HG03439 (cell line): Measurements from ENCODE around the gene ABCB1.

Experiments used
- ATAC-seq: cut with Tn5 transposase; IDR thresholded peaks from one replicate; pipeline ENCODE4 v1.9.1; 2021; ENCODE audit warnings: mild to moderate bottlenecking, moderate library complexity; ENCODE audit not compliant: unreplicated experiment

Gene ABCB1

DNA sequence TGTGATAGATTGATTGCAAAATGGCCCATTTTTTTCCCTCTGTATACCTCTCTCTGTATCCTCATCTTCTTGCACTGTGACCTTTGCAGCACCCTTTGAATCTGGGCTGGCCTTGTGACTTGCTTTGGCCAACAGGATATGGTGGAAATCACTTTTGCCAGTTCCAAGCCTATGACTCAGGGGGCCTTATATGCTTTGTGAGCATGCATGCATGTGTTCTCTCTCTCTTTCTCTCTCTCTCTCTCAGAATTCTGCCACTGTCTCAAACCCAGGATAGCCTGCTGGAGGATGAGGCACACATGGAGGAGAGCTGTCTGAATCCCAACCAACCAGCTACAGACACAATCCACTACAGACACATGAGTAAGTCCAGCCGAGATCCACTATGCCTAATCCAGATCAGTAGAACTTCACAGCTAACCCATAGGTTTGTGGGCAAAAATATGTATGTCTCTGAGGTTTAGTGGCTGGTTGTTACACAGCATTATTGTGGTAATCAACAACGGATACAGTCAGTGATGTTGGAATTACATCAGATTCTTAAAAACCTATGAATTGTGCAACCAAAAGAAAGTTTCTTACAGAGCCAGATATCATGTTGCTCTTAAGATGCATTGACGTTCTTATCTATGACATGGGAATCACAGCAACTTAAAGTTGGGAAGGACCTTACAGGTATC lies 83.4 kb downstream of the ABCB1 start:
- no peak for ATAC-seq

DNA sequence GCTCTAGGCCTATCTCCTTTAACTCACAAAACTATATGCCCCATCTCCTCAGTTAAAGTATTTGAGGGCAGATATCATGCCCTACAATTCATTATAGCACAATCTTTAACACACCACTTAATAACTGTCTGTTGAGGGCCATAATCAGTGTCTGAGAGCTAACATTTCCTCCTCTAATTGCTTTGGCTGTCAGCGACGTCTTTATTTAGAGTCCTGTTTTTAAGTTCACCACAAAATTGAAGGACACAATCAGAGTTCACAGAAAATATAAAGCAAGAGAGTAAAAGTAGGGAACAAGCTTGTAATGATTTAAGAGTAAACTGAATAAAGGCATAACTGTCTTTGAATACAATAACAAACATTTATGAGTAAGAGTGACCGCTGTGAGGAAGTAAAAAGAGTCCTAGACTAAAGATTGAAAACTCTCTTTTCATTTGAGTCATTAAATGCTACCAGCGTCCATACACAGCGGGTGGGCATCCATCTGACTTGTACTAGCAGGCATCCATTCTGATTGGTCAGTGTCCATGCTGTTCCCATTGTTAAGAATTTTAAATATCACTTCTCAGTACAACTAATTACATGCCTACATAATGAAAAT lies 86.8 kb downstream of the ABCB1 start:
- ATAC-seq: no peak

DNA sequence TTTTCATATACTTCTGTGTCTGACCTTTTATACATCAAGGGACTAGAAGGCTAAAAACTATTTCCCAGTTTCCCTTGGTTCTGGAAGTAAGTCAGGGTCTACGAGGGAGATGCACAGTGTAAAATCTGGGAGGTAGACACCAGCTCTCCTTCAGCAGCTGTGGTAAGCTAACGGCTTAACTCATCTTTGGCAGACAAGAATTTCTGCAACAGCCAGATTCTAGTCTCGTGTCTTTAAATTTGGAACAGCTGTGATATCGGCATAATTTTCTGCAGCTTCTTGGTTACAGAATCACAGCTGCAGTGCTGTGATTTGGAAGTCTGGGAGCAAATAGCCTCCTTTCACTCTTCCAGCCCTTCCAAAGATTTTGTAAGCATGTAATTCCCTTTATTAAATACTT lies 87.8 kb downstream of the ABCB1 start:
- no peak for ATAC-seq

DNA sequence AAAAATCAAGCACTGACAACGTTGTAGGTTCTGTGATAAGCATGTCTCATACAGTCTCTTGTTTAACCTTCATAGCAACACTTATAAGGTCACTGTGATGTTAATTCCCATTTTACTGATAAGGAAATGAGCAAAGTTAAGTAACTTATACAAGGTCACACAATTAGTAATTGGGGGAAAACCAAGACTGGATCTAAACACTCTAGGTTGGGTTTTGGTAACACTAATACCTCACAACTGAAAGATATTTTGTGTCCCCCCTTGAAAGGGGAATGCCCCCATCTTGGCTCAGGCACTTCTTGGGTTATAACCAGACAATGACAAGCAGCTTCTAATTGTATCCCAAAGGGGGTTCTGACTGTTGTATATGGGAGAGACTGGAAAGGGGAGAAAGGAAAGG lies 89.2 kb downstream of the ABCB1 start:
- ATAC-seq: no peak

DNA sequence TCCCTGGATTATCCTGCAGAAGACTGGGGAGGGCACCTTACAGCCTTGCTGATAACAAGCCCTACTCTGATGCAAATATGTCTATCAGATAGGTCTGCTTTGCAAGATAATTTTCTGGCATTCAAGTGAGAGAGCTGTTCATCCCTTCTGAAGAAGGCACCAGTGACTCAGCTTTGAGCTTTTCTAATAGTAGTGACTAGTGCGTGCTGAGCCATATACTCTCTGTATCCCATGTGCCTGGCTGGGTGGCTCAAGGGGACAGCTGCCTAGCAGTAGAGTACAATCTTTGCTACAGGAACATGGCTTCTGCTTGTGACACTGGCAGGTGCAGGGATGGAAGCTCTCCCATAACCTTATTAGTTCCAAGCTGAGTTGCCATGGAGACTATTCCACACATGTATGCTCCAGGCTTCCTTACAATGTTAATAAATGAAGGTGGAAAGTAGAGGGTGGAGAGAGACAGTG lies 90.2 kb downstream of the ABCB1 start:
- no peak for ATAC-seq

DNA sequence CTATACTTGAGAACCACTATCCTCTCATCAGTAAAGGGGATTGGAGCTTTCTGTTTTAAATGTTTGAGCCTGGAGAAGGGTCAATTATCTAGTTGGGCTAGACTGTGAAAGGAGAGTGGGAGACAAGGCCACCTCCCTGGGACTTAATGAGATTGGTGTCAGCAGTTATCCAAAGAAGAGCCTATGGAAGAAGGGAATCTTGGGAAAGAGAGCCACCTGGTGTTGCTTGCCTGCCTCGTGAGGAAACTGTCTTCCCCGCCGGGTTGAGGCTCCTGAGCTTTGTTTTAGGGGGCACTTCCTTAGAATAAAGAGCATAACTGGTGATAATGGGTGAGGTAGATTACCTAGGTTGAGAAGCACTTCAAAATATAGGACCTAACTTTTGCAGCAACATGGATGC lies 93.2 kb downstream of the ABCB1 start:
- no peak for ATAC-seq

DNA sequence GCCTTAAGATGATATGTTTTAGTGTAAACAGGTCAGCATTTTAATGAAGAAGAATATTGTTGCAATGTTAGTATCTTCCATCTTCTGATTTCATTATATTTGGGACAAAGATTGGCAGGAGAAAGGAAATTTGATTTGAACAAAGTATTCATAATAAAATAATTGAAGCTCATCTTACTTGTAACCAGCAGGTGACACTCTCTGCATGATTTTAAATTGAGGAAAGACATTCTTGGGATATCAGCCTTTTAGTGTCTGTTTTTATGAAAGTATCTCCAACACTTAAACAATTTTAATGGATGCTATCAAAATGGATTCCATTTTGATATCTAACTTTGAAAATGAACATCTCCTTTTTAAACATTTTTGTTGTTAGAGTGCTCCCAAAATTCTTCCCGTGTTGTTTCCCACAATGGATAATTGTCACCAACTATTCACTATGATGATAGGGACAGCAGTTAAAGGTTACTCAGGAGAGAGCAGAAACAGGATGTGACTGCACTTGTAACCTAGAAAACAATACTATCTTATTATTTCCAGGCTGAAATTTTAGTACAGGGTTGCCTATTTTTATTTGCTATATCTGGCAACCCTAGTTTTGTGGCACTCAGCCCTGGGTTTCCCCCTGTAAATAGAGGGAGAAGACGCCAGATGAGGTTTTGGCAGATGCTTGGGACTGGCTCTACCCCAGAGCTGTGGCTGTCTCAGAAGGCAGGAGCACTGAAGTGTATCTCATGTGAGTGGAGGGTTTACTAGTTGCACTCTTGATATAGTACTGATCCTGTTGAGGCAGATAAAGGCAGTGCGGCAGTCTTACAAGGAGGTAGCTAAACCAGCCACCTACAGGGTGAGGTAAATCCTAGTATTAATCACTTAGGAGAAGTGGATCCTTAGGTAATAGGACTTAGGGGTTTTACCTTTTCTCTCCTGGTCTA lies 94.2 kb downstream of the ABCB1 start:
- no peak for ATAC-seq

DNA sequence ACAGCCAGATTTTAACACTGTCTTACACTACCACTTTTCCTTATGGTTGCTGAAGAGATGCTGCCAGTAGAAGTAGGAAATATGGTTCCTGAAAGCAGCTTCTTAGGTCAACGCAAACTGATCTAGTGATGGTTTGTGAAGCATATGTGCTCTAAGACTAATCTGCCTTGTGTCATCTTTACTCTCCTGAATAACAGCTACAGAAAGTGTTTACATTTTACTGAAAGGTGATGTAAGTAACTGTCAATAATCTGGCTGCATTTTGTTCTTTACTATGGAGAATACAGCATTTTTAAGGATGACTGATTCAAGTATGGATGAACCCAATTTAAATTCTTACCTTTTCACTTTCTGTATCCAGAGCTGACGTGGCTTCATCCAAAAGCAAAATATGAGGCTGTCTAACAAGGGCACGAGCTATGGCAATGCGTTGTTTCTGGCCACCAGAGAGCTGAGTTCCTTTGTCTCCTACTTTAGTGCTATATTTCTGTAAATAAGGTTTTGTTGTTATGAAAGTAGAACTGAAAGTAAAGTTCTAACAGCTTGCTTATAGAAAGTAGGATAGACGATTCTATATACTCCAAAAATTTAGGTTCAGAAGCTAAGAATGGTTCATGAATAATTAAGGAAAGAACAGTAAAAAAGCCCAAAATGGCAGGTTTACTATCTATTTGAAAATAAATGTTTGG lies 95.0 kb downstream of the ABCB1 start:
- no peak for ATAC-seq

DNA sequence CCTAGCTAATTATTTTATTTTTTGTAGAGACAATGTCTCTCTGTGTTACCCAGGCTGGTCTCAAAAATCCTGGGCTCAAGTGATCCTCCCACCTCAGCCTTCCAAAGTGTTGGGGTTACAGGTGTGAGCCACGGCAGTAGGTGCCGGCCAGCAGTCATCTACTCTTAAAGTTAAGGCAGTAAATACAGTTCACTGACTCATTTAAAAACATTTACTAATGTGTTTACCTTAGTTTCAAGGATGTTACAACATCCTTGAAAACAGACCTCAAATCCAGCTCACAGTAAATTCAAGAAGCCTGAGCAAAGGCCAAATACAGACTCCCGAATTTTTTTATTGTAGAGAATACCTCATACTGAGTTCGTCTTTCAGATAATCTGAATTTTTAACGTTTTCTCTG lies 95.6 kb downstream of the ABCB1 start:
- no peak for ATAC-seq

DNA sequence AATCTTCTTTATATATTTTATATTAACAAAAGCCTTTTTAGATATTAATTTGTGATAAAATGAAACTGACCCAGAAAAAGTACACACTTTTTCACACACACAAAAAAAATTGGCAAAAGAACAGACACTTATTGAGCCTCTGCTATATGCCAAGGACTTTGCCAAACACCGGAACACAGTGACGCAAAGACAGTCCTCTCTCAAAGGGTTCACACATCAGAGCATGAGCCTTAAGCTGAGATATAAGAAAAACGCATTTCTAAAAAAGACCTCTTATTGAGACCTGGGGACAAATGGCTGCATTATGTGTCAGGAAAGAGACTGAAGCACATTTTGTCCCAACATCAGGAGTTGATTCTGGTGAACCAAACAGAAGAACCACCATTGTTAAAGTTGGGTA lies 101.2 kb downstream of the ABCB1 start:
- ATAC-seq: no peak

DNA sequence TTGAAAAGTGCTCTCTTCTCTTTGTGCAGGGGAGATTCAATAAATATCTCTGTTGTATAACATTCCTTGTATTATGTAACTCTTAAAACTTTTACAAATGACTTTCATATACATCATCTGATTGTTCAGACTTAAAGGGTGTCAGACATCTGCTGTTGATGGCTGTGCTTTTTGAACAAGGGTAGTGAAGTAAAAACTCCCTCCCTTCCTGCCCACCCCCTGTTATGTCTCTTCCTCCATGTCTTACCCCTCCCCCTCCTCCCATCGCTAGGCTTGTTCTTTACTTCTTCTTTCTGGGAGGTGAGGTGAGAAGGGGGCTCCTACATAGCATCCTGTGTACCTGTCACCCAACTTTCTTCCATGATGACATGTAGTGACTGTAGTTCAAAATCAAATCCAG lies 101.8 kb downstream of the ABCB1 start:
- no peak for ATAC-seq

DNA sequence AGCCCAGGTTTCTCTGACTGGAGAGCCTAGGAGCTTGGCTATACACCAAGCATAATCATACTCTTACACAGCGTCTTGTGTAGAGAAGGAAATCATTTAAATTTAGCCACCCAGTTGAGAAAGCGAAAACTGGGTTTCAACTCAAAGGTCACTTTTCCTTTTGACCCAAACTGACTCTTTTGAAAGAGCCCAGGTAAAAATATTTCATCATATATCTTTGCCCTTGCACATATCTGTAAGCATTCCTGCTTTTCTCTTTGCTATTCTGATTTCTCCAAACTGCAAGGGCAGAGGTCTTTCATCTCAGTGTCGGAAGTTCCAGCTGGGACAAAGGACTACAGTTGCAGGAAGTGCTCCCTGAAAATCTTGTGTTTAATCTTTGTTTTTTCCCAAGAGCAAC lies 103.2 kb downstream of the ABCB1 start:
- no peak for ATAC-seq

DNA sequence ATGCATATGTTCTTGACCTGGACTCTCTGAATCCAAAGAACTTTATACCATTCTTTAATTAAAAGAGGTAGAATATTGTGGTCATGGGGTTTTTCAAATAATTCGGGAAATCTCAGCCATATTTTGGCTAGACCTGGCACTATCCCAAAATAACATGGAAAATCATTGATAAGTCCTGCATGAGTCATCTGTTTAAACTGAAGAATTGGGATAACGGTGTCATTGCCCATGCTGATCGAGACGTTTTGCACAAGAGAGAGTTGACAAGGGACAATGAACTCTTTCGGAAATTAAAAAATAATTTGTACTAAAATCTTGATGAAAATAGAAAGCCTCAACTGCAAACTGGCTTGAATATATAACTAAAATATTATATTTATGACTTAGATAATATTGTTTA lies 105.3 kb downstream of the ABCB1 start:
- ATAC-seq: no peak

DNA sequence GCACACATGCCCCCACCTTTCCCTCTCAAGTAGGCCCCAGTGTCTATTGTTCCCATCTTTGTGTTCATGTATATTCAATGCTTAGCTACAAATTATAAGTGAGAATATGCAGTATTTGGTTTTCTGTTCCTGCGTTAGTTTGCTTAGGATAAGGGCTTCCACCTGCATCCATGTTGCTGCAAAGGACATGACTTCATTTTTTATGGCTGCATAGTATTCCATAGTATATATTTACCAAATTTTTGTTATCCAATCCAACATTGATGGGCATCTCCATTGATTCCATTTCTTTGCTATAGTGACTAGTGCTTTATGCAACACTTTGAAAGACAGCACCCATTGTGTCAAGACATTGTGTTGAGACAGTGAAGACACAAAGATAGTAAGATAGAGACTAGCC lies 106.2 kb downstream of the ABCB1 start:
- ATAC-seq: no peak

DNA sequence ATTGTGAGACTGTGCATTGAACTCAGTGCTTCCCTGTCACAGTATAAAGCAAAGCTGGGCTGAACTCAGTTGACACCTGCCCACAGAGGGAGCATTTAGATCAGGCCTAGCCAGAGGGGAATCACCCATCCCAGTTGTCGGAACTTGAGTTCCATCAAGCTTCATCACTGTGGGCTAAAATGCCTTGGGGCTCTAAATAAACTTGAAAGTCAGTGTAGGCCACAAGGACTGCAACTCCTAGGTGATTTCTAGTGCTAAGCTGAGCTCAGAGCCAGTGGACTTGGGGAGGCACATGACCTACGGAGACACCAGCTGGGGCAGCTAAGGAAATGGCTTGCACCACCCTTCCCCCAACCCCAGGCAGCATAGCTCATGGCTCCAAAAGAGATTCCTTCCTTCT lies 117.6 kb downstream of the ABCB1 start:
- no peak for ATAC-seq

DNA sequence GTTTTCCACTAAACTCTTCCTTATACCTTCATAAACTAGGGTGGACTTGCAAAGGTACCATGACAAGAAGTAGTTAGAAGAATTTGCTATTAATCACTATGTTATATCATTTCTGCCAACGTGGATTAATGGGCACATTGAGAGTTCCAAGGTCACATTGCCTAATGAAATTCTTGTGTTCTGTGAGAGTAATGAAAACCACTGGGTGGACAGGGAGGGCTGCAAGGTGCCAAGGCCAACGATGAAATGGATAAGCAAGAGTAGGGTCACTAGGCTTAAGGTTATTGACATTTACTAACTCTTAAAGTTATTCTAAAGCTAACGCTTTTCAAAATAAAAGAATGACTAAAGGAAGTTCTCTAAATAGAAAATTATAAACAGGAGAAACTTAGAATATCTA lies 118.6 kb downstream of the ABCB1 start:
- no peak for ATAC-seq

DNA sequence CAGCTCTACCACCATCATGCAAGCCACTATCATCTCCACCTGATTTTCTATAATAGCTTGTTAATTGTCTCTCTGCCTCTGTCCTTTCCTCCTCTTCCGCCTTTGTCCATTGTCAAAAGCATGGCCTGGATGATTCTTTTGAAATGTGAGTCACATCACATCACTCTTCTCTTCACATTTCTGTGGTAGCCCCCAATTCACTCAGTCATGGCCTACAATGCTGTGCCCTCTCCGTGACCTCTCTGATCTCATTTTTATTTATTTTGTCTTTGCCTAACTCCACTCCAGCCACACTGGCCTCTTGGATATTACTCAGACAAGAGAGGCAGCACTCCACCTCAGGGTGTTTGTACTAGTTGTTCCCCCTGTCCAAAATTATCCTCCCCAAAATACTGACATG lies 120.3 kb downstream of the ABCB1 start:
- no peak for ATAC-seq

DNA sequence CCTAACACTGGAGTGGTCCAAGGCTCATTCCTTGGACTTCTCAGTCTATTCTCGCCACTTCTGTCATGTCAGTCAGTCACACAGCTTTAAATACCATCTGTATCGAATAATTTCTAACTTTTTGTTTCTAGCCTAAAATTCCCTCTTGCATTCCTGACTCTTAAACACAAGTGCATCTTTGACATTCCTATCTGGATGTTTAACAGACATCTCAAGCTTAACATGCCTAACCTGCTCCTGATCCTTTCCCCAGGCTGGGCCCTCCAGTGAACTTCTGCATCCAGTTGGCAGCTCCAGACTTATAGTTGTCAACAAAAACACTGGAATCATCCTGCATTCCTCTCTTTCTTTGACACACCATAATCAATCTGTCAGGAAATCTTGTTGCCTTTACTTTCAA lies 120.7 kb downstream of the ABCB1 start:
- no peak for ATAC-seq

DNA sequence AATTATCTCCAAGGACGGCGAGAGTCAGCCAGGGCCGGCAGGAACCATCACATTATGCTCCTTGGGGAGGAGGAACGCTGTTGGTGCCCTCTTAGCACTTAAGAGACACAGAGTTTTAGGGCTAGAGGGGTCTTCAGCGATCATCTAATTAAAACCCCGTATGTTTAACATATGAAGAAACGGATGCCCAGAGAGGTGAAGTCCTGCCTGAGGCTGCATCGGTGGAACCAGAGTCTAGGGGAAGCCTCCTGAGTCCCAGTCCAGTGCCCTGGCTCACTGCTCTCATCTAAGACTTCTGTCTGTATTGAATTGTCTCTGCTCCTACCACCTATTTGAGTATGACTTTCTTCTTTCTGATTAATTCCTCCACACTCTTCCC lies 124.5 kb downstream of the ABCB1 start:
- no peak for ATAC-seq

DNA sequence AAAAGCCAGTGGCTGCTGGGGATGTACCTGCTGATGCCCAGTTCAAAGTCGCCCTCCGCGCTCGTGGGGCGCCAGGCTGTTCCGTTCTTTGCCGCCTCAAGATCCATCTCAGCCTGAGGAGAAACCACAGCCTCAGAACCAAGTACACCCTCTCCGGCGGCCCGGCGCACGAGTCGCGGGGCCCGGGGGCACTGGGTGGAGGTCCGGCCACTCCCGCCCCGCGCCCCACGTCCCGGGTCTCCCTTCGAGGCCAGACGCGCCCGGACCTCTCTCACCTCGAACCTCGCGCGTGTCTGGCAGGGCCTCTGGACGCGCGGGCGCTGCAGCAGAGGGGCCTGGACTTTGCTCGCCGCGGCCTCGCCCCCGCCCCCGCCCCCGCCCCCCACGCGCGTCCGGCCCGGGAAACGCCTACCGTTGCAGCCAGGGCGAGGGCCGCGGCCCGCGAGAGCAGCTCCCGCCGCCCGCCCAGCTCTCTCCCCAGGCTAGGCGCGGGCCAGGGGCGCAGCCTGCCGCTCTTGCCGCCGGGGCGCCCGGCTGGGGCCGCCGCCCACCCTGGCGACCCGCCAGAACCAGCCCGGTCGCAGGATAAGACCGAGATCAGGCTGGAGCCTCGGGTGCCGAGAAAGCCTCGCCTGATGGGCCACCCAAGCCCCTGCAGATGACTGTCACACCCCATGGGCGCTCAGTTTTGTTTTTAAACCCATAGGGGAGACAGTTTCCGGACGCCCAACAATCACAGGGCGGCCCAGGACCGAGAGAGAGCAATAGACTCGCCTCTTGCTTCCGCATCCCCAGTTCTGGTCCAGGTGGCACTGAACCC lies 125.1 kb downstream of the ABCB1 start, which contains the start of gene ABCB4:
Gene ABCB4 (minus strand): TSS at position 322 of the 820 bp plus-strand sequence. CDS start 215 bp downstream, at position 107.
- ATAC-seq: peak; percentile 27
